K562 (cell line): ENCODE measurements around the gene HLA-DMB. TPM values are rescaled to one million over a fixed set of nuclear protein-coding genes. Genes with fewer than 3 reads are reported as not detected.

Experiments used
- ATAC-seq: fragments of 200-7000 bp; cut with Tn5 transposase; 3 replicates; pipeline ENCODE4 v1.9.1; 2020; ENCODE audit warnings: moderate library complexity
- BruUV-seq: library from RNA; stranded (reverse); fragments of 400-500 nt; replicated peaks from 2 replicates; lab custom pipeline; 2021; lab: Mats Ljungman, UMichigan
- CTCF ChIA-PET: fragments of 300-600 bp; formaldehyde crosslinking; extraction: SDS; loops from one replicate; lab custom pipeline; 2021; ENCODE audit warnings: low intra/inter-chr PET ratio; lab: Yijun Ruan, JAX
- POLR2A ChIA-PET: fragments of 300-600, 350-650 bp; sonication (Branson Sonifier 250); formaldehyde crosslinking; extraction: SDS; loops from one replicate; lab custom pipeline; 2021; ENCODE audit warnings: antibody characterized with exemption, inconsistent platforms; lab: Yijun Ruan, JAX
- DNase-seq, 4 experiments: peaks; one replicate each; pipeline versions ENCODE4 v3.0.0 to v3.0.0-alpha.2; 2011 to 2018; ENCODE audit warnings: low spot score in 3 of 4, mixed read lengths in 3 of 4; ENCODE audit errors: extremely low read depth in 1 of 4
- FAIRE-seq: peaks from 2 replicates; lab custom pipeline; 2011; peaks lifted over from hg19 to GRCh38; lab: Jason Lieb, UNC
- H2AFZ ChIP-seq: 2 replicates; pipeline ENCODE4 v1.6.0; 2011; ENCODE audit warnings: low read depth, low read length, control low read depth, inconsistent platforms
- H3K27ac ChIP-seq: fragments of 200-600 bp; 3 replicates; pipeline ENCODE4 v1.8.0; 2011; ENCODE audit warnings: low read depth, mild to moderate bottlenecking, control low read depth, inconsistent platforms, low read length, moderate library complexity, mixed read lengths; ENCODE audit errors: extremely low read depth
- H3K27me3 ChIP-seq, 2 experiments: fragments of 300-600 bp in 1 of 2; 2 replicates in 1 of 2; 3 replicates in 1 of 2; pipeline versions ENCODE4 v1.6.0 to v1.8.0; 2011; ENCODE audit warnings: inconsistent platforms in 2 of 2, low read length in 2 of 2, mild to moderate bottlenecking in 1 of 2, mixed read lengths in 1 of 2, moderate library complexity in 1 of 2; ENCODE audit not compliant: control insufficient read depth in 2 of 2, insufficient read depth in 2 of 2
- H3K36me3 ChIP-seq: fragments of 300-600 bp; 3 replicates; pipeline ENCODE4 v1.8.0; 2011; ENCODE audit warnings: mild to moderate bottlenecking, low read length, inconsistent platforms; ENCODE audit not compliant: control insufficient read depth, insufficient read depth
- H3K4me1 ChIP-seq, 2 experiments: fragments of 200-600 bp in 1 of 2; replicated peaks in 1 of 2; 2 replicates in 1 of 2; 3 replicates in 1 of 2; pipeline versions ENCODE4 v1.5.1 to v1.8.0; 2011; ENCODE audit warnings: inconsistent platforms in 2 of 2, low read length in 2 of 2, mild to moderate bottlenecking in 1 of 2, mixed read lengths in 1 of 2, moderate library complexity in 1 of 2; ENCODE audit not compliant: control insufficient read depth in 2 of 2, insufficient read depth in 2 of 2
- H3K4me2 ChIP-seq: 2 replicates; pipeline ENCODE4 v1.6.1; 2011; ENCODE audit warnings: low read length, control low read depth, inconsistent platforms, mixed read lengths; ENCODE audit not compliant: insufficient read depth
- H3K4me3 ChIP-seq: fragments of 200-600 bp; sonication (generic), shearing (Covaris generic); 2 replicates; pipeline ENCODE4 v1.5.1; 2016; ENCODE audit warnings: control low read depth, inconsistent platforms
- H3K79me2 ChIP-seq: fragments of 200-600 bp; 3 replicates; pipeline ENCODE4 v1.8.0; 2011; ENCODE audit warnings: low read length, inconsistent platforms; ENCODE audit not compliant: control insufficient read depth, insufficient read depth
- H3K9ac ChIP-seq, 2 experiments: 2 replicates each; pipeline versions ENCODE4 v1.6.0 to v1.6.1; 2011; ENCODE audit warnings: low read depth in 2 of 2, low read length in 2 of 2, control low read depth in 1 of 2, inconsistent platforms in 1 of 2, mild to moderate bottlenecking in 1 of 2, mixed read lengths in 1 of 2; ENCODE audit not compliant: insufficient read depth in 1 of 2
- H3K9me1 ChIP-seq: one replicate; pipeline ENCODE4 v1.6.0; 2011; ENCODE audit warnings: inconsistent platforms, mild to moderate bottlenecking, low read length, moderate library complexity; ENCODE audit not compliant: control insufficient read depth, insufficient read depth
- H3K9me3 ChIP-seq: replicated peaks from 2 replicates; pipeline ENCODE4 v1.5.1; 2011; ENCODE audit warnings: low read depth, low read length, inconsistent platforms; ENCODE audit not compliant: control insufficient read depth, insufficient read depth
- H4K20me1 ChIP-seq: replicated peaks from 2 replicates; pipeline ENCODE4 v1.6.1; 2011; ENCODE audit warnings: low read length, inconsistent platforms, mixed read lengths; ENCODE audit not compliant: control insufficient read depth, insufficient read depth
- PTRF ChIP-seq: fragments of 450-650 bp; IDR thresholded peaks from 2 replicates; pipeline ENCODE4 v1.6.1; 2016; ENCODE audit warnings: mild to moderate bottlenecking, missing genetic modification characterization, missing compliant biosample characterization
- RBFOX2 ChIP-seq: fragments of 200-400 bp; formaldehyde crosslinking; IDR thresholded peaks from 2 replicates; pipeline ENCODE4 v1.6.1; 2017; ENCODE audit warnings: low read depth, mild to moderate bottlenecking, low read length, moderate library complexity
- RFX7 ChIP-seq: fragments of 250-450 bp; sonication (Bioruptor Pico); IDR thresholded peaks from 2 replicates; pipeline ENCODE4 v1.5.1; 2021; ENCODE audit warnings: mild to moderate bottlenecking
- SMARCA5 ChIP-seq: fragments of 450-650 bp; IDR thresholded peaks from 2 replicates; pipeline ENCODE4 v1.6.1; 2016
- in situ Hi-C: fragments of 300-500 bp; cut with MboI; formaldehyde crosslinking; loops from 4 replicates; pipeline ENCODE4 v1.15.0; 2018; ENCODE audit warnings: inconsistent platforms, mixed read lengths
- intact Hi-C: fragments of 100-400 bp; cut with micrococcal nuclease; formaldehyde crosslinking; loops from 2 replicates; pipeline ENCODE4 v1.14.2; 2022
- polyA plus RNA-seq, 8 experiments: library from polyadenylated mRNA; depleted of rRNA in 4 of 8; stranded (reverse) in 5 of 8; unstranded in 3 of 8; fragments of >200 nt; fragmentation: Nextera tagmentation in 2 of 8; fragmentation: Illumina TruSeq in 1 of 8; extraction: Ambion mirVana in 2 of 8; extraction: Trizol in 1 of 8; gene quantifications; 2 replicates each; pipeline versions ENCODE4 v1.2.1 to v1.2.3, GENCODE V29; 2011 to 2014; ENCODE audit warnings: inconsistent platforms in 1 of 8, missing spikeins in 1 of 8
- total RNA-seq, 7 experiments: library from RNA; depleted of rRNA in 6 of 7; stranded (reverse); fragments of >200 nt in 6 of 7; fragmentation: Illumina TruSeq in 2 of 7; extraction: Trizol in 2 of 7; gene quantifications; 2 replicates each; pipeline versions ENCODE4 v1.2.1 to v1.2.3, GENCODE V29; 2011 to 2021; ENCODE audit warnings: low replicate concordance in 1 of 7
- TF ChIP-seq, protein P1 (sequence below): fragments of 450-650 bp; IDR thresholded peaks from 2 replicates; pipeline ENCODE4 v1.6.1; 2016; ENCODE audit warnings: low read depth

HLA-DMB gene
- total and polyA plus RNA-seq, 9 of the 15 experiments (the other 6 are each of a cell fraction or from before 2014, with no cell fraction given) = 0.38 TPM; not detected in 8

DNA sequence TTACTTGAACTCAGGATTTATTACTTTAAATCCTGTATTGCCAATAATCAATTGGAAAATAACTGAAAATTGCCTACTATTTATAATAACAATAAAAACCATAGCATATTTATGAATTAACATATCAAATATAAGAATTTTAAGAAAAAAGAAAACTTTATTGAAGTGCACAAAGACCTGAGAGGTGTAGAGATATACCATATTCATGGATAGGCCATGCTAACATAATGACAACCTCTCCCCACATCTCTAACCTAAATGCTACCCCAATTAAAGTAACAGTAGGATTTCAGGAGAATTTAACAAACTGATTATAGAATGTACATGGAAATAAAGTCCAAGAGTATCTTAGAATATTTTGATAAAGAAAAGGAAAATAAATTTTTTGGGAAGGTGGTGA, 5.1 kb upstream of the HLA-DMB start:
- no peaks in the 10 kb centered on the region for H4K20me1 ChIP-seq
- no peaks in the 10 kb centered on the region for H3K4me1 ChIP-seq
- no peak for FAIRE-seq
- no peak overlapping the region for H3K9ac ChIP-seq
- DNase-seq = no peak
- POLR2A ChIA-PET = no interaction called here
- no TSS peak for BruUV-seq
- no peak overlapping the region for H3K27ac ChIP-seq
- no peaks in the 10 kb centered on the region for H3K9me1 ChIP-seq
- CTCF ChIA-PET = no interaction called here
- no peak overlapping the region for H2AFZ ChIP-seq
- intact Hi-C loops (loop anchor here (5.0 kb wide), 1 partner anchor 59 kb away; no protein-coding TSS in a partner anchor), in situ Hi-C loops (no loop called here)
- no peaks in the 10 kb centered on the region for H3K36me3 ChIP-seq
- no peak overlapping the region for H3K4me2 ChIP-seq
- H3K4me3 ChIP-seq = no peak overlapping the region
- no peaks in the 10 kb centered on the region for H3K79me2 ChIP-seq
- no peaks in the 10 kb centered on the region for H3K9me3 ChIP-seq
- peaks cover 8 to 31% of the 10 kb centered on the region in 2 experiments for H3K27me3 ChIP-seq
- no peak for ATAC-seq
- TF ChIP-seq SMARCA5 (no peak), RFX7 (CRISPR knock-in tag) (no peak), PTRF (no peak), RBFOX2 (no peak)
- TF ChIP-seq, protein P1, sequence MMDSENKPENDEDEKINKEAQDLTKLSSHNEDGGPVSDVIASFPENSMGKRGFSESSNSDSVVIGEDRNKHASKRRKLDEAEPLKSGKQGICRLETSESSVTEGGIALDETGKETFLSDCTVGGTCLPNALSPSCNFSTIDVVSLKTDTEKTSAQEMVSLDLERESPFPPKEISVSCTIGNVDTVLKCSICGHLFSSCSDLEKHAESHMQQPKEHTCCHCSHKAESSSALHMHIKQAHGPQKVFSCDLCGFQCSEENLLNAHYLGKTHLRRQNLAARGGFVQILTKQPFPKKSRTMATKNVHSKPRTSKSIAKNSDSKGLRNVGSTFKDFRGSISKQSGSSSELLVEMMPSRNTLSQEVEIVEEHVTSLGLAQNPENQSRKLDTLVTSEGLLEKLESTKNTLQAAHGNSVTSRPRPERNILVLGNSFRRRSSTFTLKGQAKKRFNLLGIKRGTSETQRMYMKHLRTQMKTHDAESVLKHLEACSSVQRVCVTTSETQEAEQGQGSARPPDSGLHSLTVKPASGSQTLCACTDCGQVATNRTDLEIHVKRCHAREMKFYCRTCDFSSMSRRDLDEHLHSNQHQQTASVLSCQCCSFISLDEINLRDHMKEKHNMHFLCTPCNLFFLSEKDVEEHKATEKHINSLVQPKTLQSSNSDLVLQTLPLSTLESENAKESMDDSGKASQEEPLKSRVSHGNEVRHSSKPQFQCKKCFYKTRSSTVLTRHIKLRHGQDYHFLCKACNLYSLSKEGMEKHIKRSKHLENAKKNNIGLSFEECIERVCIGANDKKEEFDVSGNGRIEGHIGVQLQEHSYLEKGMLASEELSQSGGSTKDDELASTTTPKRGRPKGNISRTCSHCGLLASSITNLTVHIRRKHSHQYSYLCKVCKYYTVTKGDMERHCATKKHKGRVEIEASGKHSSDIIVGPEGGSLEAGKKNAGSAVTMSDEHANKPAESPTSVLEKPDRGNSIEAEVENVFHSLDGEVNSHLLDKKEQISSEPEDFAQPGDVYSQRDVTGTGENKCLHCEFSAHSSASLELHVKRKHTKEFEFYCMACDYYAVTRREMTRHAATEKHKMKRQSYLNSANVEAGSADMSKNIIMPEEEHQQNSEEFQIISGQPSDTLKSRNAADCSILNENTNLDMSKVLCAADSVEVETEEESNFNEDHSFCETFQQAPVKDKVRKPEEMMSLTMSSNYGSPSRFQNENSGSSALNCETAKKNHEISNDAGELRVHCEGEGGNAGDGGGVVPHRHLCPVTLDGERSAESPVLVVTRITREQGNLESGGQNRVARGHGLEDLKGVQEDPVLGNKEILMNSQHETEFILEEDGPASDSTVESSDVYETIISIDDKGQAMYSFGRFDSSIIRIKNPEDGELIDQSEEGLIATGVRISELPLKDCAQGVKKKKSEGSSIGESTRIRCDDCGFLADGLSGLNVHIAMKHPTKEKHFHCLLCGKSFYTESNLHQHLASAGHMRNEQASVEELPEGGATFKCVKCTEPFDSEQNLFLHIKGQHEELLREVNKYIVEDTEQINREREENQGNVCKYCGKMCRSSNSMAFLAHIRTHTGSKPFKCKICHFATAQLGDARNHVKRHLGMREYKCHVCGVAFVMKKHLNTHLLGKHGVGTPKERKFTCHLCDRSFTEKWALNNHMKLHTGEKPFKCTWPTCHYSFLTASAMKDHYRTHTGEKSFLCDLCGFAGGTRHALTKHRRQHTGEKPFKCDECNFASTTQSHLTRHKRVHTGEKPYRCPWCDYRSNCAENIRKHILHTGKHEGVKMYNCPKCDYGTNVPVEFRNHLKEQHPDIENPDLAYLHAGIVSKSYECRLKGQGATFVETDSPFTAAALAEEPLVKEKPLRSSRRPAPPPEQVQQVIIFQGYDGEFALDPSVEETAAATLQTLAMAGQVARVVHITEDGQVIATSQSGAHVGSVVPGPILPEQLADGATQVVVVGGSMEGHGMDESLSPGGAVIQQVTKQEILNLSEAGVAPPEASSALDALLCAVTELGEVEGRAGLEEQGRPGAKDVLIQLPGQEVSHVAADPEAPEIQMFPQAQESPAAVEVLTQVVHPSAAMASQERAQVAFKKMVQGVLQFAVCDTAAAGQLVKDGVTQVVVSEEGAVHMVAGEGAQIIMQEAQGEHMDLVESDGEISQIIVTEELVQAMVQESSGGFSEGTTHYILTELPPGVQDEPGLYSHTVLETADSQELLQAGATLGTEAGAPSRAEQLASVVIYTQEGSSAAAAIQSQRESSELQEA = no peak
